Measurements from ENCODE around the gene TGIF2. TPM values are rescaled to one million over a fixed set of nuclear protein-coding genes. Genes with fewer than 3 reads are reported as not detected.

TGIF2 gene
- total and polyA plus RNA-seq, 9 of the 15 experiments (the other 6 are each of a cell fraction or from before 2014, with no cell fraction given) = 6.8 to 27.8 (median 15.7) TPM

GRCh38 chr20:36569847-36570429, 3.5 kb upstream of the TGIF2 start (continued):
- TF ChIP-seq, protein P1, sequence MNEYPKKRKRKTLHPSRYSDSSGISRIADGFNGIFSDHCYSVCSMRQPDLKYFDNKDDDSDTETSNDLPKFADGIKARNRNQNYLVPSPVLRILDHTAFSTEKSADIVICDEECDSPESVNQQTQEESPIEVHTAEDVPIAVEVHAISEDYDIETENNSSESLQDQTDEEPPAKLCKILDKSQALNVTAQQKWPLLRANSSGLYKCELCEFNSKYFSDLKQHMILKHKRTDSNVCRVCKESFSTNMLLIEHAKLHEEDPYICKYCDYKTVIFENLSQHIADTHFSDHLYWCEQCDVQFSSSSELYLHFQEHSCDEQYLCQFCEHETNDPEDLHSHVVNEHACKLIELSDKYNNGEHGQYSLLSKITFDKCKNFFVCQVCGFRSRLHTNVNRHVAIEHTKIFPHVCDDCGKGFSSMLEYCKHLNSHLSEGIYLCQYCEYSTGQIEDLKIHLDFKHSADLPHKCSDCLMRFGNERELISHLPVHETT (CRISPR knock-in tag; conservative IDR thresholded peaks at IDR 0.05 in 1 of 2, IDR thresholded peaks at IDR 0.05 in 1 of 2) = no peak
- TF ChIP-seq CREM (IDR thresholded peaks at IDR 0.05; ENCODE audit: low read depth) = 0 out of 2 replicates have a peak, but pooled peaks have one; percentile 27
- TF ChIP-seq E2F5 (CRISPR knock-in tag; IDR thresholded peaks at IDR 0.05) = no peak
- TF ChIP-seq HSF4 (CRISPR knock-in tag; IDR thresholded peaks at IDR 0.05; ENCODE audit: borderline replicate concordance) = no peak
- TF ChIP-seq PRMT5 (CRISPR knock-in tag; IDR thresholded peaks at IDR 0.05) = no peak
- no peak for TF ChIP-seq POLR2H (tag; IDR thresholded peaks at IDR 0.05; ENCODE audit: low read depth)
- peak; percentile 2 for TF ChIP-seq FOS (IDR thresholded peaks at IDR 0.05; ENCODE audit: extremely low read depth, insufficient read length)
- TF ChIP-seq ZNF551 (CRISPR knock-in tag; IDR thresholded peaks at IDR 0.05) = no peak

Data from K562 (cell line).